Left renal pelvis (tissue), 4 donors: Measurements from ENCODE around the gene S100A8. TPM values are rescaled to one million over a fixed set of nuclear protein-coding genes. Genes with fewer than 3 reads are reported as not detected.
"Not testable (repeated sequence)": the region's sequence is repeated elsewhere in the genome, so short reads cannot be mapped to it uniquely, and the experiment has no call there.

Experiments used
- DNase-seq, 4 donors: peaks; one replicate each; pipeline ENCODE4 v3.0.0-alpha.2; 2013; ENCODE audit warnings: low read depth in 4 of 4, low spot score in 3 of 4
- polyA plus RNA-seq, 4 donors: library from polyadenylated mRNA; unstranded; fragments of 120-200 nt; gene quantifications; one replicate each; pipeline ENCODE4 v1.2.1, GENCODE V29; 2013; ENCODE audit not compliant: insufficient read length in 4 of 4

S100A8 gene
- polyA plus RNA-seq, 4 donors: 5.5 to 22.6 (median 16.0) TPM

GRCh38 chr1:153349363-153350320 lies 41.2 kb downstream of the S100A8 start:
- no peak for DNase-seq

GRCh38 chr1:153348511-153349362 lies 42.1 kb downstream of the S100A8 start, which contains the start of gene PGLYRP4:
TSS of gene PGLYRP4 (minus strand) at chr1:153348841. CDS start at chr1:153347932, 909 bp downstream.
- DNase-seq: no peak

GRCh38 chr1:153347856-153348255 lies 43.0 kb downstream of the S100A8 start:
- no peak for DNase-seq

- DNase-seq: not testable (repeated sequence)
Measured at GRCh38 chr1:153347049-153347448, 43.8 kb downstream of the S100A8 start.

- no peak for DNase-seq
Measured at GRCh38 chr1:153346077-153346723, 44.7 kb downstream of the S100A8 start.

GRCh38 chr1:153345187-153346076 lies 45.4 kb downstream of the S100A8 start:
- no peak for DNase-seq

- DNase-seq: no peak
Measured at GRCh38 chr1:153344718-153345025, 46.2 kb downstream of the S100A8 start.

- no peak for DNase-seq
Measured at GRCh38 chr1:153343811-153344717, 46.8 kb downstream of the S100A8 start.

- DNase-seq: no peak
Measured at GRCh38 chr1:153343040-153343681, 47.7 kb downstream of the S100A8 start.

GRCh38 chr1:153342178-153342577 lies 48.7 kb downstream of the S100A8 start:
- no peak for DNase-seq

- DNase-seq: no peak
Measured at GRCh38 chr1:153341431-153341934, 49.4 kb downstream of the S100A8 start.

GRCh38 chr1:153340356-153340755 lies 50.5 kb downstream of the S100A8 start:
- DNase-seq: no peak

Other genes starting within 250 kb of the S100A8 start
- not detected for gene SPRR2G, start 240.2 kb downstream of the S100A8 start, polyA plus RNA-seq
- not detected for gene LELP1, start 187.6 kb downstream of the S100A8 start, polyA plus RNA-seq
- gene PRR9, start 173.5 kb downstream of the S100A8 start, polyA plus RNA-seq: not detected
- not detected for gene LORICRIN, start 131.4 kb downstream of the S100A8 start, polyA plus RNA-seq
- gene PGLYRP3, start 78.1 kb downstream of the S100A8 start, polyA plus RNA-seq: not detected
- gene PGLYRP4, start 42.2 kb downstream of the S100A8 start, polyA plus RNA-seq: not detected
- gene S100A9, start 33.2 kb downstream of the S100A8 start, polyA plus RNA-seq: 10 to 100 TPM in 3 of 4 donors, 1 to 10 TPM in 1; 7.2 to 34.0 (median 24.9) TPM
- gene S100A12, start 15.5 kb downstream of the S100A8 start, polyA plus RNA-seq: 1 to 10 TPM in 3 of 4 donors, not detected in 1; 1.4 to 3.0 (median 1.7) TPM
- not detected for gene S100A7A, start 25.4 kb upstream of the S100A8 start, polyA plus RNA-seq
- gene S100A7, start 69.6 kb upstream of the S100A8 start, polyA plus RNA-seq: under 1 TPM in 1 of 4 donors, not detected in 3; 0.47 TPM
- gene S100A6, start 144.9 kb upstream of the S100A8 start, polyA plus RNA-seq: 100 to 1,000 TPM; 185 to 449 (median 318) TPM
- 1 to 10 TPM in 1 of 4 donors, under 1 TPM in 3; 0.49 to 1.0 (median 0.82) TPM for gene S100A5, start 149.9 kb upstream of the S100A8 start, polyA plus RNA-seq
- 100 to 1,000 TPM in 1 of 4 donors, 10 to 100 TPM in 3; 36.5 to 106 (median 59.5) TPM for gene S100A4, start 154.7 kb upstream of the S100A8 start, polyA plus RNA-seq
- gene S100A3, start 158.2 kb upstream of the S100A8 start, polyA plus RNA-seq: under 1 TPM; 0.18 to 0.39 (median 0.22) TPM
- 10 to 100 TPM in 1 of 4 donors, 1 to 10 TPM in 3; 1.4 to 11.8 (median 7.7) TPM for gene S100A2, start 174.8 kb upstream of the S100A8 start, polyA plus RNA-seq
- 100 to 1,000 TPM in 3 of 4 donors, 10 to 100 TPM in 1; 91.7 to 107 (median 101) TPM for gene S100A16, start 222.1 kb upstream of the S100A8 start, polyA plus RNA-seq
- gene S100A14, start 225.3 kb upstream of the S100A8 start, polyA plus RNA-seq: 10 to 100 TPM in 3 of 4 donors, under 1 TPM in 1; 0.96 to 29.2 (median 18.9) TPM
- 100 to 1,000 TPM; 121 to 152 (median 151) TPM for gene S100A13, start 236.4 kb upstream of the S100A8 start, polyA plus RNA-seq
- 10 to 100 TPM in 3 of 4 donors, 1 to 10 TPM in 1; 1.5 to 23.5 (median 18.9) TPM for gene S100A1, start 237.4 kb upstream of the S100A8 start, polyA plus RNA-seq
- 100 to 1,000 TPM in 3 of 4 donors, 10 to 100 TPM in 1; 99.3 to 149 (median 123) TPM for gene CHTOP, start 243.0 kb upstream of the S100A8 start, polyA plus RNA-seq